ENCODE results near the gene PRR29. TPM values are rescaled to one million over a fixed set of nuclear protein-coding genes. Genes with fewer than 3 reads are reported as not detected.

The PRR29 gene
- polyA plus RNA-seq, 1 donor from 2014 or later, result 2.8 TPM

DNA sequence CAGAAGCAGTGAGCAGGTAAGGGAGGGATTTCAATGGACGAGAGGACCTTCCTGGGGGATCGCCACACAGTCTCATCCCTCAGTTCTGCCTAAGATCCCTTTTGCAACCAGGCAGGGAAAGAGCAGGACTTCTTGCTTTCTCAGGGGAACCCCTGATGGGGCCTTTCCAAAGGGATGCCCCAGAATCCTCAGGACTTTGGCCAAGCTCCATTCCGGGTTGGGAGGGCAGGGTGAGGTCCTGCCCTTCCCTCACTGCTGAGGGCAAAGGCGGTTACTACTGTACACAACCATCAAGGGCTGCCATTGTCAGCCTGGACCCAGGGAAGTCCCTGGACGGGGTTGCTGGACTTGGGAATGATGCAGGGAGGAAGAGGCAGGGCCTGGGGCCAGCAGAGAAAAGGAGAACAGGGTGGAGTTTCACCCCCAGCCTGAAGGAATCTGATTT, 9.7 kb downstream of the PRR29 start (continued):
- TF ChIP-seq MXI1 (conservative IDR thresholded peaks at IDR 0.05; ENCODE audit: poor library complexity, severe bottlenecking), result no peak

GRCh38 chr17:64008346-64008745, 10.2 kb downstream of the PRR29 start:
- H3K79me2 ChIP-seq (replicated peaks; ENCODE audit: insufficient read depth, low read length), result no peaks in the 10 kb centered on the region
- H3K27ac ChIP-seq (ENCODE audit: low read length), result no peak overlapping the region
- no peaks in the 10 kb centered on the region for H3K36me3 ChIP-seq (ENCODE audit: insufficient read depth, low read length)
- no peak overlapping the region for H3K9ac ChIP-seq (ENCODE audit: low read length)
- no peak overlapping the region for H3K4me3 ChIP-seq (ENCODE audit: low read length)
- no peak overlapping the region for H2AFZ ChIP-seq (ENCODE audit: low read depth, low read length)
- no peaks in the 10 kb centered on the region for H4K20me1 ChIP-seq (ENCODE audit: insufficient read depth)
- no peaks in the 10 kb centered on the region for H3K9me2 ChIP-seq (ENCODE audit: insufficient read depth, low read length)
- H3K4me2 ChIP-seq (ENCODE audit: low read length), result no peak overlapping the region
- no peaks in the 10 kb centered on the region for H3F3A ChIP-seq (ENCODE audit: insufficient read depth, low read length, poor library complexity, severe bottlenecking)
- H3K9me3 ChIP-seq (ENCODE audit: low read length), result no peaks in the 10 kb centered on the region
- no peak for TF ChIP-seq RAD21 (conservative IDR thresholded peaks at IDR 0.05)
- TF ChIP-seq, protein P1, sequence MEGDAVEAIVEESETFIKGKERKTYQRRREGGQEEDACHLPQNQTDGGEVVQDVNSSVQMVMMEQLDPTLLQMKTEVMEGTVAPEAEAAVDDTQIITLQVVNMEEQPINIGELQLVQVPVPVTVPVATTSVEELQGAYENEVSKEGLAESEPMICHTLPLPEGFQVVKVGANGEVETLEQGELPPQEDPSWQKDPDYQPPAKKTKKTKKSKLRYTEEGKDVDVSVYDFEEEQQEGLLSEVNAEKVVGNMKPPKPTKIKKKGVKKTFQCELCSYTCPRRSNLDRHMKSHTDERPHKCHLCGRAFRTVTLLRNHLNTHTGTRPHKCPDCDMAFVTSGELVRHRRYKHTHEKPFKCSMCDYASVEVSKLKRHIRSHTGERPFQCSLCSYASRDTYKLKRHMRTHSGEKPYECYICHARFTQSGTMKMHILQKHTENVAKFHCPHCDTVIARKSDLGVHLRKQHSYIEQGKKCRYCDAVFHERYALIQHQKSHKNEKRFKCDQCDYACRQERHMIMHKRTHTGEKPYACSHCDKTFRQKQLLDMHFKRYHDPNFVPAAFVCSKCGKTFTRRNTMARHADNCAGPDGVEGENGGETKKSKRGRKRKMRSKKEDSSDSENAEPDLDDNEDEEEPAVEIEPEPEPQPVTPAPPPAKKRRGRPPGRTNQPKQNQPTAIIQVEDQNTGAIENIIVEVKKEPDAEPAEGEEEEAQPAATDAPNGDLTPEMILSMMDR (IDR thresholded peaks at IDR 0.05; ENCODE audit: poor library complexity, severe bottlenecking), result no peak
- H3K27me3 ChIP-seq (ENCODE audit: insufficient read depth, low read depth, low read length), result no peaks in the 10 kb centered on the region

GRCh38 chr17:64008830-64009229, 10.7 kb downstream of the PRR29 start:
- Histone ChIP-seq H3K27me3 (ENCODE audit: insufficient read depth, low read depth, low read length) (no peaks in the 10 kb centered on the region), H3K36me3 (ENCODE audit: insufficient read depth, low read length) (no peaks in the 10 kb centered on the region), H4K20me1 (ENCODE audit: insufficient read depth) (no peaks in the 10 kb centered on the region), H3K9ac (ENCODE audit: low read length) (no peak overlapping the region), H3K9me3 (ENCODE audit: low read length) (no peaks in the 10 kb centered on the region), H2AFZ (ENCODE audit: low read depth, low read length) (no peak overlapping the region), H3K79me2 (replicated peaks; ENCODE audit: insufficient read depth, low read length) (no peaks in the 10 kb centered on the region), H3K27ac (ENCODE audit: low read length) (no peak overlapping the region), H3K4me2 (ENCODE audit: low read length) (no peak overlapping the region), H3K9me2 (ENCODE audit: insufficient read depth, low read length) (no peaks in the 10 kb centered on the region), H3F3A (ENCODE audit: insufficient read depth, low read length, poor library complexity, severe bottlenecking) (no peaks in the 10 kb centered on the region), H3K4me3 (ENCODE audit: low read length) (no peak overlapping the region)
- TF ChIP-seq REST (IDR thresholded peaks at IDR 0.05; ENCODE audit: borderline replicate concordance), result no peak
- no peak for TF ChIP-seq EZH2 (IDR thresholded peaks at IDR 0.05; ENCODE audit: borderline replicate concordance, insufficient read depth, low read length, poor library complexity, severe bottlenecking)
- no peak for TF ChIP-seq TAF1 (IDR thresholded peaks at IDR 0.05; ENCODE audit: low read depth)
- TF ChIP-seq, protein P1 (IDR thresholded peaks at IDR 0.05; ENCODE audit: poor library complexity, severe bottlenecking), result no peak
- no peak for TF ChIP-seq MXI1 (conservative IDR thresholded peaks at IDR 0.05; ENCODE audit: poor library complexity, severe bottlenecking)
- no peak for TF ChIP-seq EP300 (conservative IDR thresholded peaks at IDR 0.05; ENCODE audit: poor library complexity, severe bottlenecking)
- no peak for TF ChIP-seq RAD21 (conservative IDR thresholded peaks at IDR 0.05)
- TF ChIP-seq SMC3 (conservative IDR thresholded peaks at IDR 0.05; ENCODE audit: poor library complexity), result no peak
- TF ChIP-seq POLR2AphosphoS5 (IDR thresholded peaks at IDR 0.05), result no peak
